ENCODE results near the gene HCRTR1.

- TF ChIP-seq POLR2A (IDR thresholded peaks at IDR 0.05; ENCODE audit: low read length) (no peak), GATA1 (IDR thresholded peaks at IDR 0.05; ENCODE audit: low read depth, low read length) (no peak)
Measured at GRCh38 chr1:31674626-31675025, 57.1 kb downstream of the HCRTR1 start.

Measured in erythroblast (primary cell).